Gastroesophageal sphincter (tissue), 3 donors: ENCODE data around the gene CEP131.

ENCODE experiments used
- POLR2AphosphoS5 ChIP-seq: sonication (generic); formaldehyde crosslinking; IDR thresholded peaks from one replicate; pipeline ENCODE4 v1.6.1; 2017; ENCODE audit warnings: antibody characterized with exemption
- TF ChIP-seq, protein P1 (sequence below), 4 experiments: fragments of 200-600 bp in 2 of 4; fragments of 450-650 bp in 2 of 4; sonication (generic) in 1 of 4; IDR thresholded peaks; one replicate each; pipeline ENCODE4 v1.5.1; 2017 to 2019; ENCODE audit warnings: antibody characterized with exemption in 4 of 4, mild to moderate bottlenecking in 2 of 4, moderate library complexity in 2 of 4

DNA sequence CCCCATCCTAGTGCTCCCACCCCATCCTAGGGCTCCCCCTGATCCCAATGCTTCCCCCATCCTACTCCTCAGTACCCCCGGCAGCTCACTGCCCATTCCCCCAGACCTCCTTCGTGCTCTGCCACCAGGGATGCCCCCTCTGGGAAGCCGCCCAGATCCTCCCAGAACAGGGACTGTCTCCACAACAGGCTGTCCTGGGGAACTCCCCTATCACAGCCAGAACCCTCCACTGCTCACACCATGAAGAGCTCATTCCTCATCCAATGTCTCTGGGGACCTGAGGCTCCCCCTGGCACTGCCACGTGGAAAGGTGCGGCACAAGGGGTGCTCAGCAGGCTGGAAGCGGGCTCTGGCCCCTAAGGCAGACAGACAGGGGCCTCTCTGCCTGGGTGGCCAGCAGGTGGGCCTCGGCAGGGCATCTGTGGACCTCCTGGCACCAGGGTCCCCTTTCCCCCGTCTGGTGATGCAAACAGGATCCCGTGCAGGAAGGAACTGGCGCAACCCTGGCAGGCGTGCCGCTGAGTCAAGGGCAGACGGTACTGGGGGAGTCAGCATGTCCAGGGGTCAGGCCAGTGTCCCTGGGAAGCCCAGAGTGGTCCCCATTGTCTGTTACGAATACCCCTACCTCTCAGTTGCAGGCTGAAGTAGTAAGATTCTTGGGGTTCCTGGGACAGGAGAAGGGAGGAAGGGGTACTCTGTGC is 72.2 kb downstream of the CEP131 start:
- no peak for TF ChIP-seq POLR2AphosphoS5
- TF ChIP-seq, protein P1, sequence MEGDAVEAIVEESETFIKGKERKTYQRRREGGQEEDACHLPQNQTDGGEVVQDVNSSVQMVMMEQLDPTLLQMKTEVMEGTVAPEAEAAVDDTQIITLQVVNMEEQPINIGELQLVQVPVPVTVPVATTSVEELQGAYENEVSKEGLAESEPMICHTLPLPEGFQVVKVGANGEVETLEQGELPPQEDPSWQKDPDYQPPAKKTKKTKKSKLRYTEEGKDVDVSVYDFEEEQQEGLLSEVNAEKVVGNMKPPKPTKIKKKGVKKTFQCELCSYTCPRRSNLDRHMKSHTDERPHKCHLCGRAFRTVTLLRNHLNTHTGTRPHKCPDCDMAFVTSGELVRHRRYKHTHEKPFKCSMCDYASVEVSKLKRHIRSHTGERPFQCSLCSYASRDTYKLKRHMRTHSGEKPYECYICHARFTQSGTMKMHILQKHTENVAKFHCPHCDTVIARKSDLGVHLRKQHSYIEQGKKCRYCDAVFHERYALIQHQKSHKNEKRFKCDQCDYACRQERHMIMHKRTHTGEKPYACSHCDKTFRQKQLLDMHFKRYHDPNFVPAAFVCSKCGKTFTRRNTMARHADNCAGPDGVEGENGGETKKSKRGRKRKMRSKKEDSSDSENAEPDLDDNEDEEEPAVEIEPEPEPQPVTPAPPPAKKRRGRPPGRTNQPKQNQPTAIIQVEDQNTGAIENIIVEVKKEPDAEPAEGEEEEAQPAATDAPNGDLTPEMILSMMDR (IDR thresholded peaks at IDR 0.05), result no peak
